Neural progenitor cell (in vitro differentiated cells): Measurements from ENCODE around the gene EFTUD2. TPM values are rescaled to one million over a fixed set of nuclear protein-coding genes. Genes with fewer than 3 reads are reported as not detected.

Experiments used
- DNase-seq: peaks from one replicate; pipeline ENCODE4 v3.0.0-alpha.2; 2016; ENCODE audit warnings: low spot score
- H2AFZ ChIP-seq: fragments of 200-600 bp; sonication (generic); replicated peaks from 2 replicates; pipeline ENCODE4 v1.6.1; 2016; ENCODE audit warnings: antibody characterized with exemption
- H3F3A ChIP-seq: fragments of 200-600 bp; sonication (generic); 2 replicates; pipeline ENCODE4 v1.6.1; 2016; ENCODE audit warnings: antibody characterized with exemption, low read depth
- H3K27ac ChIP-seq: fragments of 200-600 bp; sonication (generic); 2 replicates; pipeline ENCODE4 v1.5.1; 2016; ENCODE audit warnings: mild to moderate bottlenecking
- H3K27me3 ChIP-seq: fragments of 200-600 bp; sonication (generic); 2 replicates; pipeline ENCODE4 v1.6.1; 2016; ENCODE audit warnings: mild to moderate bottlenecking, moderate library complexity
- H3K36me3 ChIP-seq: fragments of 200-600 bp; sonication (generic); 2 replicates; pipeline ENCODE4 v1.5.1; 2016
- H3K4me1 ChIP-seq: fragments of 200-600 bp; sonication (generic); 2 replicates; pipeline ENCODE4 v1.6.1; 2016; ENCODE audit warnings: mixed run types
- H3K4me2 ChIP-seq: fragments of 200-600 bp; sonication (generic); 2 replicates; pipeline ENCODE4 v1.6.1; 2016
- H3K4me3 ChIP-seq: fragments of 200-600 bp; sonication (generic); 2 replicates; pipeline ENCODE4 v1.5.1; 2016
- H3K79me2 ChIP-seq: fragments of 200-600 bp; sonication (generic); 2 replicates; pipeline ENCODE4 v1.6.1; 2016; ENCODE audit warnings: low read depth
- H3K9ac ChIP-seq: fragments of 200-600 bp; sonication (generic); 2 replicates; pipeline ENCODE4 v1.6.1; 2016
- H3K9me3 ChIP-seq: fragments of 200-600 bp; sonication (generic); 2 replicates; pipeline ENCODE4 v1.5.1; 2016; ENCODE audit warnings: low read depth
- H4K20me1 ChIP-seq: fragments of 200-600 bp; sonication (generic); 2 replicates; pipeline ENCODE4 v1.6.1; 2016; ENCODE audit warnings: low read depth
- H3K27ac Mint-ChIP-seq: 3 replicates; pipeline ENCODE4 v1.8.0; 2021; ENCODE audit warnings: mixed read lengths
- H3K27me3 Mint-ChIP-seq: 2 replicates; pipeline ENCODE4 v1.8.0; 2022; ENCODE audit warnings: low read depth, mild to moderate bottlenecking, inconsistent platforms, moderate library complexity, mixed read lengths; ENCODE audit not compliant: insufficient read depth
- H3K36me3 Mint-ChIP-seq: 3 replicates; pipeline ENCODE4 v1.8.0; 2021; ENCODE audit warnings: mixed read lengths
- H3K4me1 Mint-ChIP-seq: 3 replicates; pipeline ENCODE4 v1.8.0; 2021; ENCODE audit warnings: mixed read lengths
- H3K4me3 Mint-ChIP-seq: 3 replicates; pipeline ENCODE4 v1.8.0; 2021; ENCODE audit warnings: mild to moderate bottlenecking, moderate library complexity, mixed read lengths
- H3K9me3 Mint-ChIP-seq: 3 replicates; pipeline ENCODE4 v1.8.0; 2020; ENCODE audit warnings: mixed read lengths
- CTCF ChIP-seq: fragments of 200-600 bp; sonication (generic); IDR thresholded peaks from 2 replicates; pipeline ENCODE4 v1.5.1; 2017; ENCODE audit warnings: antibody characterized with exemption, mild to moderate bottlenecking
- EZH2 ChIP-seq: fragments of 200-600 bp; sonication (generic); IDR thresholded peaks from 2 replicates; pipeline ENCODE4 v1.6.1; 2017; ENCODE audit warnings: antibody characterized with exemption, mild to moderate bottlenecking, moderate library complexity
- EZH2phosphoT487 ChIP-seq: fragments of 200-600 bp; sonication (generic); IDR thresholded peaks from 2 replicates; pipeline ENCODE4 v1.6.1; 2017; ENCODE audit warnings: antibody characterized with exemption
- total RNA-seq: library from RNA; depleted of rRNA; stranded (reverse); fragments of >200 nt; gene quantifications from 2 replicates; pipeline ENCODE4 v1.2.3, GENCODE V29; 2015; ENCODE audit warnings: low replicate concordance

The EFTUD2 gene
- total RNA-seq, 1 donor from 2014 or later, result 185 TPM

DNA sequence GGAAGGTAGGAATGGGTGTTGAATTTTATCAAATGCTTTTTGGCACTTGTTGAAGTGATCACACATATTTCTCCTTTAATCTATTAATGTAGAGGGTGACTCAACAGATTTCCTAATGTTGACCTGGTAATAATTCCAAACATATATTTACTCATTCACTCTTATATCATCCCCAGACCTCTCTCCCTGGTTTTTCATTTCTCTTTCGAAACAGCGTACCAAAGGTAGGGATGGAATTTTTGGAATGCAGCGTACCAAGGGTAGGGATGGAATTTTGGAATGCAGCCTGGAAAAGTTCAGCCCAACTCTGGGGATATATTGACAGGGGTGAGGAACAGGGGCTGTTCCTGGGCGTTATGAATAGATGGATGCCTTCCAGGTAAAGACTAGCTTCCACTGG, 41.1 kb upstream of the EFTUD2 start:
- Histone ChIP-seq H3K9ac (no peak overlapping the region), H3K4me1 (peaks cover 4% of the 10 kb centered on the region), H3K9me3 (no peaks in the 10 kb centered on the region), H3K4me3 (no peak overlapping the region), H3K27ac (no peak overlapping the region), H3K4me2 (no peak overlapping the region), H3K79me2 (peaks cover 88% of the 10 kb centered on the region), H3K36me3 (peaks cover 30% of the 10 kb centered on the region), H2AFZ (no peak overlapping the region), H3F3A (peaks cover 19% of the 10 kb centered on the region), H4K20me1 (peaks cover 55% of the 10 kb centered on the region), H3K27me3 (no peaks in the 10 kb centered on the region)
- H3K4me1 Mint-ChIP-seq, result peaks cover 8% of the 10 kb centered on the region
- H3K27ac Mint-ChIP-seq, result no peak overlapping the region
- TF ChIP-seq CTCF, result no peak
- no peak for TF ChIP-seq EZH2phosphoT487
- TF ChIP-seq EZH2, result no peak
- DNase-seq, result no peak
- peaks cover 61% of the 10 kb centered on the region for H3K36me3 Mint-ChIP-seq
- H3K4me3 Mint-ChIP-seq, result no peak overlapping the region
- peaks cover 3% of the 10 kb centered on the region for H3K9me3 Mint-ChIP-seq
- H3K27me3 Mint-ChIP-seq, result no peaks in the 10 kb centered on the region

DNA sequence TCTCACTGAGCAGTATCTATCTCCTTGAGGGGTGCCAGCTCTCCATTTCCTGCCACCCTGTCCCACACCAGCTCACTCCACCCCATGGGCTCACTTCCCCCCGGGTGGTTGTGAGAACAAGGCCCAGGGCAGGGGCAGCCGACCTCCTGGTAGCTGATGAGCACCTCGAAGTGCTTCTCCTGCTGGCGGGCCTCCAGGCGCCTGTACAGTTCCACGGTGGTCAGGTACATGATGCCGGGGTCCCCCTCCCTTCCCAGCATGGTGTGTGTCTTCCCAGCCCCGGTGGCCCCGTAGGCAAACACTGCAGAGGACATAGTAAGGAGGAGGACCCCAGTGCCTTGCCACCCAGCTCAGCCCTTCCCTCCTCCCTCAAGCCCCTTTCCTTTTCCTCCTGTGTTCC, 35.9 kb upstream of the EFTUD2 start:
- peaks cover 10% of the 10 kb centered on the region for H3K36me3 ChIP-seq
- Mint-ChIP-seq H3K4me1 (no peaks in the 10 kb centered on the region), H3K4me3 (no peak overlapping the region), H3K27ac (no peak overlapping the region), H3K27me3 (no peaks in the 10 kb centered on the region), H3K9me3 (peaks cover 3% of the 10 kb centered on the region), H3K36me3 (peaks cover 44% of the 10 kb centered on the region)
- H3K27me3 ChIP-seq, result no peaks in the 10 kb centered on the region
- no peak overlapping the region for H3K4me3 ChIP-seq
- peaks cover 20% of the 10 kb centered on the region for H4K20me1 ChIP-seq
- no peak for DNase-seq
- H3K4me2 ChIP-seq, result no peak overlapping the region
- TF ChIP-seq CTCF (no peak), EZH2 (no peak), EZH2phosphoT487 (no peak)
- no peaks in the 10 kb centered on the region for H3K9me3 ChIP-seq
- peaks cover 3% of the 10 kb centered on the region for H3F3A ChIP-seq
- no peak overlapping the region for H3K27ac ChIP-seq
- no peak overlapping the region for H2AFZ ChIP-seq
- H3K9ac ChIP-seq, result no peak overlapping the region
- peaks cover 36% of the 10 kb centered on the region for H3K79me2 ChIP-seq
- H3K4me1 ChIP-seq, result no peaks in the 10 kb centered on the region

DNA sequence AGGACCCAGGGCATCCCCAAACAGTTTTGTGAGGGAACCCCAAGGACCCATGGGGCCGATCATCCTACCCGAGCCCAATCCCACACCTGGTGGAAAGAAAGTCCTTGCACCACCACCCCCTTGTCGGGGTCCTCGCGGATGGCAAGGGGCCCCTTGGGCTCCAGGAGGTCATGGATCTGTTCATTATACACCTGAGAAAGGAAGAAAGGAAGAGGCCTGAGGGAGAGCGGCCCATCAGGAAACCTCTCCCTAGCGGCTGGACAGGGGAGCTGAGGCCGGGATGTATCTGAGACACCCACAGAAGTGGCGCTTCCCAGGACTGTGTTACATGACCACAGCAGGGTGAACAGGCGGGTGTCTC, 35.5 kb upstream of the EFTUD2 start:
- Mint-ChIP-seq H3K4me3 (no peak overlapping the region), H3K27me3 (no peaks in the 10 kb centered on the region), H3K27ac (no peak overlapping the region), H3K9me3 (peaks cover 3% of the 10 kb centered on the region), H3K4me1 (no peaks in the 10 kb centered on the region), H3K36me3 (peaks cover 41% of the 10 kb centered on the region)
- H3K79me2 ChIP-seq, result peaks cover 32% of the 10 kb centered on the region
- no peak overlapping the region for H3K4me3 ChIP-seq
- H3F3A ChIP-seq, result peaks cover 3% of the 10 kb centered on the region
- H3K4me1 ChIP-seq, result no peaks in the 10 kb centered on the region
- no peak overlapping the region for H3K27ac ChIP-seq
- H3K36me3 ChIP-seq, result peaks cover 10% of the 10 kb centered on the region
- no peak overlapping the region for H3K9ac ChIP-seq
- peaks cover 17% of the 10 kb centered on the region for H4K20me1 ChIP-seq
- no peak overlapping the region for H2AFZ ChIP-seq
- no peak overlapping the region for H3K4me2 ChIP-seq
- H3K27me3 ChIP-seq, result no peaks in the 10 kb centered on the region
- DNase-seq, result no peak
- TF ChIP-seq EZH2 (no peak), CTCF (no peak), EZH2phosphoT487 (no peak)
- no peaks in the 10 kb centered on the region for H3K9me3 ChIP-seq
